Stimulated activated CD8-positive, alpha-beta memory T cell treated with anti-CD3 and anti-CD28 coated beads, Interleukin-4, amount 100 ng/mL, for 4 hours (primary cell): ENCODE data around the gene LTBP2.

Experiments used
- DNase-seq, 2 donors: peaks; one replicate each; pipeline ENCODE4 v3.0.0-alpha.2; 2020; ENCODE audit warnings: low read depth in 2 of 2, low spot score in 1 of 2

LTBP2 gene

GRCh38 chr14:74509587-74510222 is 102.3 kb downstream of the LTBP2 start:
- DNase-seq, result no peak

DNA sequence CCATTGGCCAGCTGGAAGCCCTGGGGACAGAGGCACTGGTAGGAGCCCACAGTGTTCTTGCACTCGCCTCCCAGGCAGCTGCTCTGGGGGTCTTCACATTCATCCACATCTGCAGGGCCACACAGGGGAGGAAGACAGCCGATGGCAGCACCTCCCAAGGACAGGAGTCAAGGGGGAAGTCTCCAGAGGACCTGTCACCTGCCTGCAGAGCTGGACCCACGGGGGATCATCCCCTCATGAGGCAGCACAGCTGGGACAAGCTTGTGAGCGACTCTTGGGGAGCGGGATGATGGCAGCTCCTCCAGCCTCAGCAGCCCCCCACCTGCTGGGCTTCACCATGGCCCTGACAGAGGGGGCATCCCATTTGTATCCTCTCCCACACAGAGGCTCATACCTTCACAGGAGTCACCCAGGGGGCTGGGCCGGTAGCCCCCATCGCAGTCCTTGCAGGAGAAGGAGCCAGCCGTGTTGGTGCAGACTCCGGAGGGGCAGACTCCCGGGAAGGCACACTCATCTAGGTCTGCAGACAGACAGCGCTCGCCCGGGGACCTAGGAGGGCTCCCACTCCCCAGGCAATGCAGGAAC is 103.1 kb downstream of the LTBP2 start:
- DNase-seq, result no peak

GRCh38 chr14:74508292-74508731 is 103.7 kb downstream of the LTBP2 start:
- DNase-seq, result no peak

DNA sequence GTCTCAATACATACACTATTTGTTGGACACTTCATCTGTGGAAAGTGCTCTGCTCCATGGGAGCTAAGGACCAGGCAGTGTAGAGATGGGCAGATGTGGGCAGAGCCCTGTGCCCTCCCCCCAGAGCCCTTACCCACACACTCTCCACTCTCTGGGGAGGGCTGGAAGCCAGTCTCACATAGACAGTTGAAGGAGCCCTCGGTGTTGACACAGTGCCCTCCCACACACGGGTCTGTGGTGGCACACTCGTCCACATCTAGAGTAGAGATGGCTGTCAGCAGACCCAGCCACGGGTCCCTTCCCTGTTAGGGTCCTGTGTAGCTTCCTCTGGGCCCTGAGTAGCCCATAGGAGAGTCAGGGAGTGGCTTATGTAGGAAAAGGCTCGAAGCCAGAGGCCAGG is 104.2 kb downstream of the LTBP2 start:
- DNase-seq, result no peak

DNA sequence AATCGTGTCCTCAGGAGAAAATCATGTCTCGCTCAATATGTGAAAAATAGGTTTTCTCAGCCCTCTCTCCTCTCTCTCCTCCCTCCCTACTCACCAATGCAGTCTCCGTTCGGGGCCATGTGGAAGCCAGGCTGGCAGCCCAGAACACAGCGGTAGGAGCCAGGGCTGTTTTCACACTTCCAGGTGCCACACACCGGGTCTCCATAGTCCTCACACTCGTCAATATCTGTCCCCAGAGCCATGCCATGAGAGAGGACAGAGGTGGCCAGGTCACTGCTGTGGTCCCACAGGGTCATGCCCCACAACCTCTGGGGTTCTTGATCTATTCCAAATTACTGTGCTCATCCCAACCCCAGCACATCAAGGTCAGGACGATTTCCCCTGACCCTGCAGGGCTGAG is 105.0 kb downstream of the LTBP2 start:
- no peak for DNase-seq

- no peak for DNase-seq
Measured at GRCh38 chr14:74506411-74506851, 105.6 kb downstream of the LTBP2 start.

- no peak for DNase-seq
Measured at GRCh38 chr14:74505831-74506230, 106.2 kb downstream of the LTBP2 start.

DNA sequence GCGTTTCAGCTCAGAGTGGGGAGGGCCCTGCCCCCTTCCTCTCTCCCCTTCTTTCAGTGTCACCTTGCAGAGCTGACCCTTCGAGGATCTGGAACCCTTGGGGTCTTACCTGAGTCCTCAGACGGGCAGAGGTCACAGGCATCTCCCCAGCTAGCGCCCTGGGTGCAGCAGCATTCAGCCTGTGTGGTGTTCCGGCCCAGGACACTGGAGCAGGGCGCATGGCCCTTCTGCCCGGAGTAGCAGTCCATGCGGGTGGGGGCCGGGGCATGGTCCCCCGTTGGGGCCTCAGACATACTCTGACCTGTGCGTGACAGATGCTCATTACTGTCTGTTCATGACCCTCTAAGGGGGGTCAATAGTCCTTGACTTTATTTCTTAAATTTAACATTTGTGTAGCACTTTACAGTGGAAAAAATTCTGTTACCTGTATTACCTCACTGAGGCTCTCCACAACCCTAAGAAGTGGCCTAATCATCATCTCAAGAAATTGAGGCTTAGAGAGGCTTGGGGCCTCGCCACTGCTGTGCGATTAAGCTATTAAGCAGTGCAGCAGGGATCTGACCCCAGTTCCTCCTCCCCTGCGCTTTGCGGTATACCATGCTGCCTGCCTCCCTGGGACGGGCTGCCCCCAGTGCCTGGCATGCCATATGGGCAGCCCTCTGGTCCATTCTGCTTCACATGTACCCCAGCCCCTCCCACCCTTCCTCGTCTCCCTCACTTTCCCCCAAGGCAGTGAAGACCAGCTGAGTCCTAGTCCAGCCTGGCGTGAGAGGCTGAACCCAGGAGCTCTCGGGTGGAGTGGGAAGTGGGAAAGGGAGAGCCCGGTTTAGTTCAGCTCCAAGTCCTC is 106.9 kb downstream of the LTBP2 start:
- no peak for DNase-seq

- no peak for DNase-seq
Measured at GRCh38 chr14:74504412-74504811, 107.6 kb downstream of the LTBP2 start.

GRCh38 chr14:74503938-74504335 is 108.1 kb downstream of the LTBP2 start:
- no peak for DNase-seq

DNA sequence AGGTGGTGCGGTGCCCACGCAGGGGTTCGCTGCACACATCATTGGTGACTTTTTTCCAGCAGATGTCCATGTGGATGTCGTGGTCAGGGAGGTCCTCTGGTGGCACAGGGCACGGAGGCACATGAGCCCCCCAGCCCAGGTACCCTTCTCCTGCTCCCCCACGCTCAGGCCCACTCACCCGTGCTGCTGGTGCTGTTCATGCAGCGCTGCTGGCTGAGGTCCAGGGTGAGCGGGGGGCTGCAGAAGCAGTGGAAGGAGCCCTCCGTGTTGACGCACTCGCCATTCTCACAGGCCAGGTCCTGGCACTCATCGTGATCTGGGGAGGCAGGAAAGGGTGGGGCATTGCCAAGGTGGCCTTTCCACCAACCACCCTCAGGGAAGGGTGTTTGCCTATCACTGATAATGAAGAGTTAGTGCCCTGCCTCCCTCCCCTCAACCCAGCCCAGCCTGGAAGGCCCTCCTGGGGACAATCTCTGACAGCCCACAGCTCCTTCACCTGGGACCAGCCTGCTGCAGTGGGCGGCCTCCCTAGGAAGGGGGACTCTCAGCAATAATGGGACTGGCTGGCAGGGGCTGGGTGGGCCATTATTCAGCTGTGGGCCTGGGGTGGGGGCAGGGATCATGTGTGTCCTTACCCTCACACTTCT is 108.6 kb downstream of the LTBP2 start:
- no peak for DNase-seq

- no peak for DNase-seq
Measured at GRCh38 chr14:74502236-74503019, 109.6 kb downstream of the LTBP2 start.

- no peak for DNase-seq
Measured at GRCh38 chr14:74501691-74502090, 110.3 kb downstream of the LTBP2 start.

DNA sequence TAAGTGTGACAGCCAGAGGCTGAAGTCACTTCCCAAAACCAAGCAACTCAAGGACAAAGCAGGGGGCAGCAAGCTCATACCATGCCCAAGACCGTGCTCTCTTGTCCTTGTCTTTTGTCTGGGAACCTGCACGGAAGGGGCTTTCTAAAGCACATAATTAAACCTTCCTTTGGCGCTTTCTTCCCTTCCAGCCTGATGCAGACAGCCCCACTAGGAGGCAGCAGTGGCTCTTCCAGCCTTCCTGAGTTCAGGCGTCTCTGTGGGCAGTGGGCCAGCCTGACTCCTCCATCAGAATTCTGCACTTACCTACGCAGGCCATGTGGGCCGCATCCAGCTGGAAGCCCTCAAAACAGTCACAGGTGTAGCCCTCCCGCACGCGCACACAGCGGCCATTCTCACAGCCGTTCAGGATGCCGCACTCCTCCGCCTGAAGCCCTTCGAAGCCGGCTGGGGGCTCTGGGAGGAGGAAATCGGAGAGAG is 110.9 kb downstream of the LTBP2 start:
- DNase-seq, result no peak

DNA sequence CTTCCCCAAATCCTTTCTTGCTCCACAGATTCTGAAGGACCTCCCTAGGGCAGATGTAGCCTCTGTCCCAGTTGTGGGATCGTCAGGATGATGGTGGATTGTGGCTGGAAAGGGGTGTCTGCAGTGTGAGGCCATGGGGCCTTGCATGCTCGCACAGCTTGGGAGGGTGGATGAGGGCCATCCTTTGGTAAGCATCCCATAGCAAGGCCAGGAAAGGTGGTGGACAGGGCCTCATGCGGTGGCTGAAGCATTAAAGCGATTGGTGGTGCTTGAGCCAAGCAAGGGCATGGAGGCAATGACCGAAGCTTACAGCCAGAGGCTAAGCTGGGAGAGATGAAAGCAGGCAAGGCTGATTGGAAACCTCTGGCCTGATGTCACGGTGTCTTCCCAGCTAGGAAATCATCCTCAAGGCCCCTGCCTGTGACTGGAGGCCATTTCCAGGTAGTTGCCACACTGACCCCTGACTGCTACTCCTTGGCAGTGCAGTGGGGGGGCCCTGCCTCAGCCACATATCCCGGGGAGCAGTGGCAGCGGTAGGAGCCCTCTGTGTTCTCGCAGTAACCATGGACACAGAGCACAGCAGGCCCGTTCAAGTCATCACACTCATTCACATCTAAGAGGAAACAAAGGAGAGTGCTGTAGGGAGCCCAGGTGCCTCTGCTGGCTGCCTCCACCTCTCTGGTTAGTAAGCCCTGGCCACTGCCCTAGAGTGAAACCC is 111.5 kb downstream of the LTBP2 start:
- no peak for DNase-seq

- no peak for DNase-seq
Measured at GRCh38 chr14:74495356-74495755, 116.7 kb downstream of the LTBP2 start.

GRCh38 chr14:74493343-74494261 is 118.4 kb downstream of the LTBP2 start, which contains the start of gene ISCA2:
Gene ISCA2 (plus strand): TSS chr14:74493765. CDS start chr14:74493775, 10 bp downstream.
- peak; percentile 98 to 100 for DNase-seq

DNA sequence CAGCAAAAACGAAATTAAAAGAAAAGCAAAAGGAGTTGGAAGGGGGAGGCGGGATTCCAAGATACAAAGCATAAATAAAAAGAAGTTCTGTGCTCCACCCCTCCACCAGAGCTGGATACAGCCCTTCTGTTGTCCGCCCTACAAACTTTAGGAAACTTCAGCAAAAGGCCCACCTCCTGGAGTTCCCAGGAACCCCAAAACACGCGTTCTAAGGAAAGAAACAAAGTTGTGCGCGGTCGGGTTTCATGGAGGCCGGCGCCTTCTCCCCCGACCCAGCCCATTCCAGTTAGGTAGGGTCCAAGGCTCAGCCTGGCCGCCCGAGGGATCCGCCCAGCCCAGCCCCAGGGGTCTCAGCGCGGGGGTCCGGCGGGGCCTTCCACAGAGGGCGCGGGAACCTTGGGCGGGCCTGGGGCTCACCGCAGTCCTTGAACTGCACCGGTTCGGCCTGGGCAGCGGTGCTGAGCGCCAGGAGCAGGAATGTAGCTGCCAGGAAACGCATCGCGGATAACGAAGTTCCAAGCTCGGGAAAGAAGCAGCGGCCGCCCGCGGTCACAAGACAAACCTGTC is 119.2 kb downstream of the LTBP2 start, which contains the start of gene NPC2:
Gene NPC2 (minus strand): TSS at position 530 of the 567 bp plus-strand sequence. CDS start 31 bp downstream, at position 499.
- DNase-seq, result no peak
